ENCODE measurements around the gene ATXN1.

Gene ATXN1

DNA sequence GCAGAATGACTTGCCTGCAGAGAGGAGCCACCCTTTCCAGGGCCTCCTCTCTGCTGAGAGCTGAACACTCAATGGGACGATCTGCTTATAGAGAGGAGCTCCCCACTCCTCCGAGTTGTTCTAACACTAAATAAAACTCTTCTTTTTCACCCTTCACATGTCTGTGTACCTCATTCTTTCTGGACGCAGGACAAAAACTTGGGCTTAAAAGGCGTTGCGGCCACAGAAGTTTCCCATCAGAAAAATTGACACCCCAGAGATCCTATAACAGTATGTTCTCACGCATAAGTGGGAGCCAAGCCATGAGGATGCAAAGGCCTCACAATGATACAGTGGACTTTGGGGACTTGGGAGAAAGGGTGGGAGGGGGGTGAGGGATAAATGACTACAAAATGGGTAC, 401.7 kb downstream of the ATXN1 start:
- no peak for DNase-seq (ENCODE audit: low read depth)

DNA sequence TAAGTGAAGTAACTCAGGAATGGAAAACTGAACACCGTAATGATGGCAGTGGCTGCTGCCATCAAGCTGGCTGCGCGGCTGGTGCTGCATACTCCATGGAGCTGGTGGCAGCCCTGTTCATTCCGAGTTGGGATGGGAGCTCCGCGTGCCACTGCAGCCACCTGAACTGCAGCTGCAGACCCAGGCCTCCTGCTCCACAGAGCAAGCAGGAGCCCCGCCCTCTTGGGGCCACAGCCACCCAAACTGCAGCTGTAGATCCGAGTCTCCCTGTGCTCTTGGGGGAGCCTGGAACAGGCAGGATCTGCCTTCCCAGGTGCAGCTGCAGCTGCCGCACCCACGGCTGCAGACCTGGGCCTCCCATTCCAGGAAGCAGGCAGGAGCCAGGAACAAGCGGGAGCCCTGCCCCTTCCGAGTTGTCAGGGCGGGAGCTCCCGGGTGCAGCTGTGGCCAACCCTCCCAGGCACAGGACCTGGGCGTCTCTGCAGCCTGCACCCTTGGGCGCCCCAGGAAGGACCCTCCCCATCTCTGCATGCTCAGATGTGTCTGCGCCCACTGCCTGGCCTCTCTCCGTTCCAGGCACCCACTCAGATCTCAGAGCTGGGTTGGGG, 402.6 kb downstream of the ATXN1 start:
- DNase-seq (ENCODE audit: low read depth): no peak

DNA sequence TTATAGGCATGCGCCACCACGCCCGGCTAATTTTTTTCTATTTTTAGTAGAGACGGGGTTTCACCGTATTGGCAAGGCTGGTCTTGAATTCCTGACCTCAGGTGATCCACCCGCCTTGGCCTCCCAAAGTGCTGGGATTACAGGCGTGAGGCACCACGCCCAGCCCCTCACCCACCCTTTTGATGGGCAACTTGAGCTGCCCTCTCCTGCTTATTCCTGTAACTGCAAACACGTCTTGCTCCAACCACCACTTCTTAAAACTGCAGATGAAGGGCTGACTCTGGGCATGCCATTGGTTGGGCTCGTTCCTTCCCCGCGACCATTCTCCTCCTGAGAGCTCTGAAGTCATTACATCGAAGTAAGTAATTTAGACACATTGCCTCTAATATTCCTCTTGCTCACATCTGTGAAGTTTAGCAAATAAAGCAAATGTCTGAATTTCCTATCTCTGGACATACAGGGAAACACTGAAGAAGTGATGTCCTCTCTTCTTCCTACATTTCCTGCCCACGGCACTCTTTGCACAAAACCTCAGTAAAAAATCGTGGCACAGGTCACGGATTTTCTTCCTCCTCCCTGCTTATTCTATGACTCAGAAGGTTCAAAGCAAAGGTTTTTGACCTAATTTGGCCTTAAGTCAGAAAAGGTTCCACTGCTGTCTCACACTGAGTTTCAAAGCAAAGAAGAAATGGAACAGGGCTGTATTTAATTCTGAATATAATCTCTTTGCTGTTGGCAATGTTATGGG, 405.4 kb downstream of the ATXN1 start:
- DNase-seq (ENCODE audit: low read depth): no peak

DNA sequence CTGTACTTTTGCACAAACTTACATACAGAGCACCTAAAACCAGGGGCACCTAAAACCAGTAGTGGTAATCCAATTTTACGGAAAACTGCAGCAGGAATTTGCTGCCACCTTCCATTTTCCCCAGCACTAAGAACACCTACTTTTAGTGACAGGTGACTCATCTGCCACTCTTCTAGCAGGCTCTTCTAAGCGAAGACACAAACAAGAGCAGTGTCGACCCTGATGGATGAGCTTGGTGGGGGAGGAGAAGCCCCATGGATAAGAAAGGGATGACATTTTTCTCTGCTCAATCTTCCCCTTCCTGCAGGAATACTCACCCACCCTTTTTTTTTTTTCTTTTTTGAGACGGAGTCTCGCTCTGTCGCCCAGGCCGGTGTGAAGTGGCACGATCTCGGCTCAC, 406.0 kb downstream of the ATXN1 start:
- DNase-seq (ENCODE audit: low read depth): no peak

DNA sequence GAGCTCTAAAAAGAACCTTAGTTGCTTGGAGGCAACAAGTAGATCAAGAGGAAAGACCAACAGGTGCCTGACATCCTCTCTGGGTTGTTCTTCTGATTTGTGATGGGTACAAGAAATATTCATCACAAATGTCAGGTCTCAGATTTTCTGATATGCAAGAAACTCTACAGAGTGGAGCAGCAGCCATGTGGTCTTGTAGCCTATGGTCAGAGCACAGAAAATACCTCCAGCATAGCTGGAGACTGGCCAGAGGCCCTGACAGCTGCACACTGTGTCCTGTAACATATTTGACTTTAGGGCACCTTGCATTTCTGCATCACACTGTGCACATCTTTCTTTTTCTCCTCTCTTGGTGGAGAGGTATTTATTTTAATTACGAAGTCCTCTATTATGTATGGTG, 406.6 kb downstream of the ATXN1 start:
- no peak for DNase-seq (ENCODE audit: low read depth)

DNA sequence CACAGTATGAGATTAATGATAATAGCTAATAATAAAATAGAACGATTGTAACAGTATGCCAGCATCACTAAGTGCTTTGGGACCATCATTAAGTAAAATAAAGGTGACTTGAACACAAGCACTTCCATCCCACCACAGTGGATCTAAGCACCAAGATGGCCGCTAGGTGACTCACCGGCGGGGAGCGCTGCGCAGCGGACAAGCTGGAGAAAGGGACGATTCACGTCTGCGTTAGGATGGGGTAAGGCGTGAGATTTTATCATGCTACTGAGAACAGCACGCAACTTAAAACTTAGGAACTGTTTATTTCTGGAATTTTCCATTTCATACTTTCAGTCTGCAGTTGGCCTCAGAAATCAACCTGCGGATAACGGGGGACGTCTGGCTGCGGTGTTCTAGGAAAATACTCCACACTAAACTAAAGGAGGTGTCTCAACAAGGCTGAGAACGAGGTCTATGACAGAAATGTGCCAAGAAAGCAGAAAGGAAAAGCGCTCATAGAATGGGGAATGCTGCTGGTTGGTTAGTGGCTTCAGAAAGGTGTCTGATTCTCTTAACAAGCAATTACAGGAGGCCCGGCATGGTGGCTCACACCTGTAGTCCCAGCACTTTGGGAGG, 408.3 kb downstream of the ATXN1 start:
- DNase-seq (ENCODE audit: low read depth): no peak

DNA sequence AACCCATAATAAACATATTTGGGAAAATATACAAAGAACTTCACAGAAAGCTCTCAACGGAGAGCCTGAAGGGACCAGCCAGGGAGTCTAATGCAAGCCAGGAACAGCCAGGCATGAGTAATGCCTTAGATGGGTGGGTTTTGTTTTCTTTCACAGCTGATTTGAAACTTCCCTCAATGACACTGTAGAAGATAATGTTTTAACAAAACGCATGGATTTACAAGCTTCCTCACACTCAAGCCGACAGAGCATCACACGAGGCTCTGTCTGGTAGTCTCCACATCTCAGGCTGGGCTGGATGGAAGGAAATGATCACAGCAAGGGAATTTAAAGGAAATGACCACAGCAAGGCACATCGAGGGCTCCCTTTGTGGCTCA, 409.0 kb downstream of the ATXN1 start:
- DNase-seq (ENCODE audit: low read depth): no peak

DNA sequence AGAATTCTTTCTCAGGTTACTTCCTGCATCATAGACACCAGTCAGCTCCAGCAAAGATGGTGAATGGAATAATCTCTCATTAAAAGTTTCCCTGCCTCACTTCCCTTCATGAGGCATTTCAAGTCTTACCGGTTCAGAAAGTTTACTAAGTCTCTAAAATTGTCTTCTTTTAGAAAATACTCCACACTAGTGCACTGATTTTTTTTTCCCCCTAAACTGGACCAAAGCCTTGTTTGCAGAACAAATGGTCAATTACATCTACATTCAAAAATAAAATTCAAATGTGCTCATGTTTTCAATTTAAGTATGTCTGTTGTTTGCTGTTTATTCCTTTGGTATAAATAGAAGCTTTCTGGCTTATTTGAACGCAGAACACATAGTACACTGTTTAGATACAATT, 411.7 kb downstream of the ATXN1 start:
- DNase-seq (ENCODE audit: low read depth): no peak

DNA sequence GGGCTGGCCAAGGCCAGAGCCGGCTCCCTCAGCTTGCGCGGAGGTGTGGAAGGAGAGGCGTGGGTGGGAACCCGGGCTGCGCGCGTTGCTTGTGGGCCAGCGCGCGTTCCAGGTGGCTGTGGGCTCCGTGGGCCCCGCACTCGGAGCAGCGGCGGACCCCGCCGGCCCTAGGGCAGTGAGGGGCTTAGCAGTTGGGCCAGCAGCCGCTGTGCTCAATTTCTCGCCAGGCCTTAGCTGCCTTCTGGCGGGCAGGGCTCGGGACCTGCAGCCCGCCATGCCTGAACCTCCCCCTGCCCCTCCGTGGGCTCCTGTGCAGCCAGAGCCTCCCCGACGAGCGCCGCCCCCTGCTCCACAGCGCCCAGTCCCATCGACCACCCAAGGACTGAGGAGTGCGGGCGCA, 414.4 kb downstream of the ATXN1 start:
- no peak for DNase-seq (ENCODE audit: low read depth)

DNA sequence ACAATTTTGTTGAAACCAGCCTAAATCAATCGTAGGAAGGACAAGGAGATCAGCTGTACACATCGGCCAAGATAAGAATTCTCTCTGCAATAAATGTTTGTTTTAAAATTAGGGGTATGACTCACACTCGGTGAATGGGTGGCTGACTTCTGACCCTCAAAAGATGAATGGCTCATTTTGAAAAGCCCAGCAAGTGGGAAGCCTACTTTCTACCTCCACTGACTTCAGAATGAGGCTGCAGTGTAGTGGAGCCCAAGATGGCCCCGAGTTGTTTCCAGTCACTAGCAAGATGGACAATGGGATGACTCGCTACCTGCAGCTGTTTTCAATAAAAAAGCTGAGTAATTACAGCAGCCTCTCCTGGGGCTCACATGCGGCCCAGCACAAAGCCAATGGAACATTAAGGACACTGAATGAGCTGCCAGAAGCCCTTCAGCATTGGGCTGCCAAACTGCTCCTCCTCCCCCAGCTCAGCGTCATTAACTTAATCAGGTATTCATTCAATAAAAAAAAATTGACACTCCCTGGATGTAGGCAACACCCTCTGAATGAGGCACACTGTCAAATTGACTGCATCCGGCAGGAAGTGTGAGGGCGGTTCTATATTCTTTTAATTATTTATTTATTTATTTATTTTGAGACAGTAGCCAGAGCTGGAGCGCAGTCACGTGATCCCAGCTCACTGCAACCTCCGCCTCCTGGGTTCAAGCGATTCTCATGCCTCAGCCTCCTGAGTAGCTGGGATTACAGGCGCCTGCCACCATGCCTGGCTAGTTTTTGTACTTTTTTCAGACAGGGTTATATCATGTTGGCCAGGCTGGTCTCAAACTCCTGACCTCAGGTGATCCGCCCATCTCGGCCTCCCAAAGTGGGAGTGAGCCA, 415.6 kb downstream of the ATXN1 start:
- no peak for DNase-seq (ENCODE audit: low read depth)

DNA sequence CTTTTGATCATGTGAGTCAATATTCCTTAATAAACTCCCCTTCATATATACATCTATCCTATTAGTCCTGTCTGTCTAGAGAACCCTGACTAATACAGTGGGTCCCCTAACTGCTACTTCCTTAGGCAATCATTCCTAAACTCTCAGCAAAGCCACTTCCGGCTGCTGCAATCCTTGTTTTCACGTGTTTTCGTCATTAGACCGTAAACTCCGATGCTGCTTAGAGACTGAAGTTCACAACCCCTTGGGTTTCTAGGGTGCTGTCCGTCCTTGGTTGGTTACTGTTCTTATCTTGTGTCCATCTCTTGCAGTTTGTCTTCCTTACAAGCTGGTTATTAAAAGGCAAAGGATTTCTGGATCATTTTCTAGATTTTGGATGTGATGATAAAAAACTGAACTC, 416.5 kb downstream of the ATXN1 start:
- DNase-seq (ENCODE audit: low read depth): no peak

DNA sequence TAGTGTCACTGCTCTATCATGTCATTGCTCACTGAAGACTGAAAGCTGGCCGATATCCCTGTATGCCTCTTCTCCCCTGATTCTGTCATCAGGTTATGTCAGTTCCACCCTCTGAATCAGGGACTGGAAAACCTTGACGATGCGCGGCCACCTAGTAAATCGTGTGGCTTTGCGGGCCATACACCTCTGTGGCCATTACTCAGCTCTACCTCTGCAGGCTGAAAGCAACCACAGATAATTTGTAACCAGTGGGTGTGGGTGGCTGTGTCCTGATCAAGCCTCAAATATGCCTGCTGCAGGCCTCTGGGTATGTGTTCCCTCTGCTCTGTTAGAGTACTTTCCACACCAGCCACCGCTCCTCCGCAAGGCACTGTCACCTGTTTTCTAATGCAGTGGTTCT, 417.7 kb downstream of the ATXN1 start:
- DNase-seq (ENCODE audit: low read depth): no peak

DNA sequence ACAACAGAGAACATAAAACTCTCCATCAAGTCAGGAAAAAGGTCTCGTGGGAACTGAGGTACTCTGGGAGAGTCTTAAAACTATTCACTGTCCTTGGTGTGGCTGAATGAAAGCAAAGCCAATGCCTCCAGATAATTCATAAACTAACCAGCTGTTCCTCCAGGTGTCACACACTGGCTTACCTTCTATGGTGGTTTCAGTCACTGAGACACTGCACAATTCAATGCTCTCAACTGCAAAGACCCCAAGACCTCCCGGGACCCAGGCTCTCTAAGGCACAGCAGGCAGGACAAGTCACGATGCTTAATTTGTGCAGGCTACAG, 422.0 kb downstream of the ATXN1 start:
- DNase-seq (ENCODE audit: low read depth): no peak

DNA sequence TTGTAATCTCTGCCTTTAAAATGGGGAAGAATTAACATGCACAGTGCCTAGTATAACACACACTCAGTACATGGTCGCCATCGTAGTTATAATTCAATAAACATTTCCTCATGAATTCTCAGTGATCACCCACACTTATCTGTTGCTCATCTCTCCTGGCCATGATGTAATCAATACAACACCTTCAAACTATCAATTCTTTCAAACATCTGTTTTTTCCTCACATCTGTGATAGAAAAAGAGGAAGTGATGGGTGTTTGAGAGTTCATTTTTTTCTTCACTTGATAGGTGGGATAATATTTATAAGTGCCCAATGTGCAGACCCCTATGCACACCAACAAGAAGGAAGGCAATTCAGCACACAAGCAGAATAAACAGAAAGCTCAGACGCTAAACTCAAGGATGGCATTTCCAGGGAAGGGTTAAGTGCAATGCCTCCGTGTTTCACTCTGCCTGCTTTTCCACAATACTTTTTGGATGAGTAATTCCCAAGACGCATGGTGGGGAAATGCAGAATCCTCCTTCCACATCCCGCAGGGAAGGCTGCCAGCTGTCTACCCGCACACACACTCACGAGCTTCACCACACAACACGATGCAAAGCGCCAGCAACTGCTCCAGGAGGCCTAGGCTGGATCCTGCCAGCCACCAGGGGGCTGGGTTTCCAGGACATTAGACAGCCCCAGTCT, 422.5 kb downstream of the ATXN1 start:
- DNase-seq (ENCODE audit: low read depth): no peak

DNA sequence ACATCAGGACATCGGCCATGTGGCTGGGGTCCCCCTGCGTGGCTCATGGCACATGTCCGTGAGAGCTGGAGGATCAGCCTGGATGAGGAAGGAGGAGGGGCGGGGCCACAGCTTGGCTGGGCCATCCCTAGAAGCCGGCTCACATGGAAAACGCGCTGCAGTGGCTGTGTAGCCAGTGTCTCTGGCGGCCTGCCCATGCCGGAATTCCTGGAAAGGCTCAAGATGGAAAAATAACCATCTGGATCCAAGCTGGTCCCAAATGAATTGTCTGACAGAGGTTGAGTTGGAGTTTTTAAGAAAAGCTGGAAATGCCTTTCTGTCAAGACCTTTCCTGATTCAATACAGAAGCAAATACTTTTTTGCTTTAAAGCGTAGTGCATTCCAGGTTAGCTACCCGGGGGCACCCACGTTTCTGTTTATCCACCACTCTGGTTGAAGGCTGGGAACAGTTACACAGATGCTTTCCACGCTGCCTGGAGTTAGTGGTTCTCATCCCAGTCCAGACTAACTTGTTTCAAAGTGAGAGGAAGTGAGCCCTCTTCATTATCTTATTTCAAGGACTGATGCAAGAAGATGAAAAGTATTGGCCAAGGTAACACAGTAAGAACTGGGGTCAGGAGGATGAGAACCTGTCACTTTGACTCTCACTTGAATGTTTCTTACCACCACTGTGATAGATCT, 423.8 kb downstream of the ATXN1 start:
- DNase-seq (ENCODE audit: low read depth): no peak

DNA sequence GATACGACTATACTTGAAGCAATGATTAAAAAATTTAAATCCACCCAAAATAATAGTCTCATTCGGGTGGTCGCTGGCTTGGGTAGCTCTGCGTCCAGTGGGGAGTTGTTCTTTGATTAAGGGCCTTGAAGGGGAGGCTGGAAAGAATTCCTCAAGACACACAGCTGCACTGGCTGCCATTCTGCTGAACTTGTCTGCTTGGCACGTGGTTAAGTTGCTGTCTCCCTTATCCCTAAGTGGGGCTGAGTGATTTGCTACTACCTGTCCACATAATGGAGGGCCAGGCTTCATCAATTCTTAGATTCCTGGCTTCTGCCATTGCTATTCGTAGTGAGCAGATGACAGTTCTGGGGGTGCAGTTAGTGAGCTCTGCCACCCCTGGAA, 424.4 kb downstream of the ATXN1 start:
- no peak for DNase-seq (ENCODE audit: low read depth)

DNA sequence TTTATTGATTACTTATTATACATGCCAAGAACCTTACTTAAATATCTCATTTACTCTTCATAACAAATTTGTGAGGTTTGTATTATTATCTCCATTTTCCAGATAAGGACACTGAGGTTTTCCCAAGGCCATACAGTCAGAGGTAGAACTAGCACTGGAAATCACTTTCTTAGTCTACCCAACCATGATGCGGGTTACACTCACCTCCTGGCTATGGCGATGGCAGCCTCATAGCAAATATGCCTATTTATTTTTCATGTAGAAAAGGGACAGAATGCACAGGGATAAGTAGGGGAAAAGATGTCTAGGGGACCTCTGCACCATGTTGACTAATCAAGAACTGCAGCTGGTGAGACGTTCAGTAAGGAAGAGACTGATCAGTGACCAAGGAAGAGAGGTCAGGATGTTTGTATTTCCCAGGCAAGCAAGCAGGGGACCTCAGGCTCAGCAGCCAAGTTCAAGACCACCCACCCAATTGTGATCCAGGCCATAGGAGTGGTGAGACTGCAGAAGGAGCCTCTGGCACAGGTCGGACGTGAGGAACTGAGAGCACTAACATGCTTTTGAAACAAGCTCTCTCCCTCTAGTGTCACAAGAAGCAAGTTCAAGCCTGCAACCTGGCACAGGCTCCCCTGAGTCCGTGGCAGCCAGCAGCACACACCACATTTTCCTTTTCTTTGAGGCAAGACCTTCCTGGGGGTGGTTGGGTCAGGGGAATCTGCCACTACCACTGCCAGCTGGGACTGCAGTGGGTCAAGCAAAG, 425.0 kb downstream of the ATXN1 start:
- no peak for DNase-seq (ENCODE audit: low read depth)

DNA sequence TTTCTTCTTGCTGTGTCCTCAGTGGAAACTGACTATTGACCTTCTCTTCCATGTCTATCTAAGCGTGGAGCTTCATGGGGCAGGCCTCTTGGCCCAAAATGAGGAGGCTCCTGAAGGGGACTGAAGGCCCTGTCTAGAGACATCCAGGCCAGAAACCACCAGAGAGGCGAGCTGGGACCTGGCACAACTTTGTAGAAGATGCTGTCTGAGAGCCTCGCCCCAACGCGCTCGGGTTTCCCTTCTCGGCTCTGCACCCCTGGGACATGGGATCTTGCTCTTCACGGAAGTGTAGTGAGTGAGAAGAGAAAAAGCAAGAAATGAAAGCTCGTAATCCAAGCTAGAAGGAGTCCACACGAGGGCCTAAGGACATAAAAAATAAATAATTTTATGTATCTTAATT, 426.1 kb downstream of the ATXN1 start:
- no peak for DNase-seq (ENCODE audit: low read depth)

DNA sequence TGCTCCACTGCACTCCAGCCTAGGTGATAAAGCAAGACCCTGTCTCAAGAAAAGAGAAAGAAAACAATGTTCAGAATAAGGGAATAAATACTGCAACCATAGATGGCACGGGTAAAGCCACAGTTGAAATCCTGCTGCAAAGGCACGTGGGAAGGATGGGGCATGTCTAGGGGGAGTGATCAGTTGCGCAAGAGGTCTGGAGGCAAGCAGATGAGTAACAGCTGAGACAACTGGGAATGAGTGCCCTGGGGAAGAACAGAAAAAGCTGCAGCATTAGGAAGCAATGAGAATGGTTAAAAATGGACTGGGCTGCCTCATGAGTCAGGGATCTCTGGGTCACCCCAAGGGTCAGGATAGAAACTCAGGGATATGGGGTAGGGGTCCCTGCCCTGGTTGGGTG, 426.6 kb downstream of the ATXN1 start:
- DNase-seq (ENCODE audit: low read depth): no peak

DNA sequence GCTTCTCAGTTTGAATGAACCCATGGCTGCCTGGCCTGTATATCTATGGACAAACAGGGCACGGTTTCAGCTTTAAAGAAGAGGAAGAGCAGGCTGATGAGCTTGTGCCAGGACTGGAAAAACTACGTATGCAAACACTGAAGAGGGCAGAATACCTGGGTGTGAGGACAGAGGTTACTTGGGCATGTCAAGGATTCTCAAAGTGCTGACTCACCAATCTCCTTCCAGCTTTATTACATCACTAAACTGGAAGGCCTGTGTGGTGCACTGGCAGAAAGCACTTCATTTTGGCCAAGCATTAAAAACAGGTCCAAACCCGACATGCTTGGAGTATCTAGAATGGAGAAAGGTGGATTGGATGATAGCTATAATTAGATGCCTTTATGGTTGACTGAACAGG, 427.7 kb downstream of the ATXN1 start:
- DNase-seq (ENCODE audit: low read depth): no peak

DNA sequence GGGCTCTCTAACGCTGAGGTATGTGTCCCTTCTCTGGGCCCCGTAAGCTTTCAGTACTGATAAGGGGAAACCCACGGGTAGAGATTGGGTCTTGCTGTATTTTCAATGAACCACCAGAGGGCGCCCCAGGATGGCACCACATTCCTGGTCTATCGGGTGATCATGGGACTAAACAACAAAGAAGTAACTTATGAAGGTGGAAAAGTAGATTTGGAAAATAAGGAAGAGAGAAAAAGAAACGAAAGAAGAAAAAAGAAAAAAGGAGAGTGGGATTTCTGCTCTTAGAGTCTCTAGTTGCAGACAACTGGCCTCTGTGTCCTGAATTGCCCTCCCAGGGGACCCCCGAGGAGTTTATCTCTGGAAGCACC, 429.1 kb downstream of the ATXN1 start:
- peak; percentile 44 for DNase-seq (ENCODE audit: low read depth)

Data from stimulated activated CD8-positive, alpha-beta memory T cell treated with anti-CD3 and anti-CD28 coated beads, Interleukin-15, amount 100 ng/mL, for 24 hours (primary cell).